ENCODE measurements around the gene OCLN. TPM values are rescaled to one million over a fixed set of nuclear protein-coding genes. Genes with fewer than 3 reads are reported as not detected.

OCLN gene
- total and polyA plus RNA-seq, 9 of the 15 experiments (the other 6 are each of a cell fraction or from before 2014, with no cell fraction given), result 0.05 to 0.29 (median 0.15) TPM

DNA sequence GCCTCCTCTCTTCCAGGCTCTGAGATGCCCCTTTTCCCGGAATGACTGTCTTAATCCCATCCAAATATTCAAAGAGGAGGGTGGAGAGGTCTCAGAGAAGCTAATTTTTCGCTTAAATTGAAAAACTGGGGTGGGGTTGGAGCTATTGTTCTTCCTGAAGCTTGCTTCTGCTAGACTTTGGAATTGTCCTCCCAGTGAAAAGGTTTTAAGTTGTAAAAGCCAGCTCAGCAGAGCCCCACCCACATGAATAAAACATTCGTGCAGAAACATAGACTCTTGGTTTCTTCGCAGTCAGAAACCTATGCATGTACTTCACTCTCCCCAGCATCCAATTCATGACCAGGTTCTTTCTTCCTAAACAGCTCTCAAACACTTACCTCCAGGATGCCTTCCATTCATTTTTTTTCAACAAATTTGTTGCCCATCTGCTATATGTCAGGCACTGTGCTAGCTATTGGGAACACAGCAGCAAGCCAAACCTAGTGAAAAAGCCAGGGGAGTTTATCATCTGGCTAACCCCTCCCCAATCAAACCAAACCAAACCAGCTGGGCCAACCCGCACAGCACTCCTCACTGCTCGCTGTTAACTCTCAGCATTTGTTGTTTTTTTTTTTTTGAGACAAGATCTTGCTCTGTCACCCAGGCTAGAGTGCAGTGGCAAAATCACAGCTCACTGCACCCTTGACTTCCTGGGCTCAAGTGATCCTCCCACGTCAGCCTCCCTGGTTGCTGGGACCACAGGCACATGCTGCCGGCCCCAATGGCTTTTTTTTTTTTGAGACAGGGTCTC lies 37.9 kb upstream of the OCLN start (continued):
- TF ChIP-seq, protein P1, sequence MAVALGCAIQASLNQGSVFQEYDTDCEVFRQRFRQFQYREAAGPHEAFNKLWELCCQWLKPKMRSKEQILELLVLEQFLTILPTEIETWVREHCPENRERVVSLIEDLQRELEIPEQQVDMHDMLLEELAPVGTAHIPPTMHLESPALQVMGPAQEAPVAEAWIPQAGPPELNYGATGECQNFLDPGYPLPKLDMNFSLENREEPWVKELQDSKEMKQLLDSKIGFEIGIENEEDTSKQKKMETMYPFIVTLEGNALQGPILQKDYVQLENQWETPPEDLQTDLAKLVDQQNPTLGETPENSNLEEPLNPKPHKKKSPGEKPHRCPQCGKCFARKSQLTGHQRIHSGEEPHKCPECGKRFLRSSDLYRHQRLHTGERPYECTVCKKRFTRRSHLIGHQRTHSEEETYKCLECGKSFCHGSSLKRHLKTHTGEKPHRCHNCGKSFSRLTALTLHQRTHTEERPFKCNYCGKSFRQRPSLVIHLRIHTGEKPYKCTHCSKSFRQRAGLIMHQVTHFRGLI (CRISPR knock-in tag; IDR thresholded peaks at IDR 0.05), result no peak
- TF ChIP-seq, protein P2, sequence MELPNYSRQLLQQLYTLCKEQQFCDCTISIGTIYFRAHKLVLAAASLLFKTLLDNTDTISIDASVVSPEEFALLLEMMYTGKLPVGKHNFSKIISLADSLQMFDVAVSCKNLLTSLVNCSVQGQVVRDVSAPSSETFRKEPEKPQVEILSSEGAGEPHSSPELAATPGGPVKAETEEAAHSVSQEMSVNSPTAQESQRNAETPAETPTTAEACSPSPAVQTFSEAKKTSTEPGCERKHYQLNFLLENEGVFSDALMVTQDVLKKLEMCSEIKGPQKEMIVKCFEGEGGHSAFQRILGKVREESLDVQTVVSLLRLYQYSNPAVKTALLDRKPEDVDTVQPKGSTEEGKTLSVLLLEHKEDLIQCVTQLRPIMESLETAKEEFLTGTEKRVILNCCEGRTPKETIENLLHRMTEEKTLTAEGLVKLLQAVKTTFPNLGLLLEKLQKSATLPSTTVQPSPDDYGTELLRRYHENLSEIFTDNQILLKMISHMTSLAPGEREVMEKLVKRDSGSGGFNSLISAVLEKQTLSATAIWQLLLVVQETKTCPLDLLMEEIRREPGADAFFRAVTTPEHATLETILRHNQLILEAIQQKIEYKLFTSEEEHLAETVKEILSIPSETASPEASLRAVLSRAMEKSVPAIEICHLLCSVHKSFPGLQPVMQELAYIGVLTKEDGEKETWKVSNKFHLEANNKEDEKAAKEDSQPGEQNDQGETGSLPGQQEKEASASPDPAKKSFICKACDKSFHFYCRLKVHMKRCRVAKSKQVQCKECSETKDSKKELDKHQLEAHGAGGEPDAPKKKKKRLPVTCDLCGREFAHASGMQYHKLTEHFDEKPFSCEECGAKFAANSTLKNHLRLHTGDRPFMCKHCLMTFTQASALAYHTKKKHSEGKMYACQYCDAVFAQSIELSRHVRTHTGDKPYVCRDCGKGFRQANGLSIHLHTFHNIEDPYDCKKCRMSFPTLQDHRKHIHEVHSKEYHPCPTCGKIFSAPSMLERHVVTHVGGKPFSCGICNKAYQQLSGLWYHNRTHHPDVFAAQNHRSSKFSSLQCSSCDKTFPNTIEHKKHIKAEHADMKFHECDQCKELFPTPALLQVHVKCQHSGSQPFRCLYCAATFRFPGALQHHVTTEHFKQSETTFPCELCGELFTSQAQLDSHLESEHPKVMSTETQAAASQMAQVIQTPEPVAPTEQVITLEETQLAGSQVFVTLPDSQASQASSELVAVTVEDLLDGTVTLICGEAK (IDR thresholded peaks at IDR 0.05), result no peak
- TF ChIP-seq, protein P2 (CRISPR knock-in tag; IDR thresholded peaks at IDR 0.05), result no peak
- TF ChIP-seq SMAD1 (IDR thresholded peaks at IDR 0.05; ENCODE audit: low read depth, low read length, partially characterized antibody) (no peak), EP400 (IDR thresholded peaks at IDR 0.05) (no peak), ETV1 (tag; conservative IDR thresholded peaks at IDR 0.05; ENCODE audit: low read depth) (peak; percentile 54; the same call in 1 of the 2 replicates), LEF1 (IDR thresholded peaks at IDR 0.05) (no peak), PHF21A (IDR thresholded peaks at IDR 0.05; ENCODE audit: borderline replicate concordance, low read depth) (peak; percentile 49; the same call in 1 of the 2 replicates), KDM1A (IDR thresholded peaks at IDR 0.05) (peak; percentile 87 to 88), BHLHE40 (IDR thresholded peaks at IDR 0.05; ENCODE audit: low read length) (peak; percentile 46; the same call in 1 of the 2 replicates), ZBTB49 (CRISPR knock-in tag; IDR thresholded peaks at IDR 0.05; ENCODE audit: borderline replicate concordance) (no peak)
- TF ChIP-seq, protein P3, sequence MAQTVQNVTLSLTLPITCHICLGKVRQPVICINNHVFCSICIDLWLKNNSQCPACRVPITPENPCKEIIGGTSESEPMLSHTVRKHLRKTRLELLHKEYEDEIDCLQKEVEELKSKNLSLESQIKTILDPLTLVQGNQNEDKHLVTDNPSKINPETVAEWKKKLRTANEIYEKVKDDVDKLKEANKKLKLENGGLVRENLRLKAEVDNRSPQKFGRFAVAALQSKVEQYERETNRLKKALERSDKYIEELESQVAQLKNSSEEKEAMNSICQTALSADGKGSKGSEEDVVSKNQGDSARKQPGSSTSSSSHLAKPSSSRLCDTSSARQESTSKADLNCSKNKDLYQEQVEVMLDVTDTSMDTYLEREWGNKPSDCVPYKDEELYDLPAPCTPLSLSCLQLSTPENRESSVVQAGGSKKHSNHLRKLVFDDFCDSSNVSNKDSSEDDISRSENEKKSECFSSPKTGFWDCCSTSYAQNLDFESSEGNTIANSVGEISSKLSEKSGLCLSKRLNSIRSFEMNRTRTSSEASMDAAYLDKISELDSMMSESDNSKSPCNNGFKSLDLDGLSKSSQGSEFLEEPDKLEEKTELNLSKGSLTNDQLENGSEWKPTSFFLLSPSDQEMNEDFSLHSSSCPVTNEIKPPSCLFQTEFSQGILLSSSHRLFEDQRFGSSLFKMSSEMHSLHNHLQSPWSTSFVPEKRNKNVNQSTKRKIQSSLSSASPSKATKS (CRISPR knock-in tag; IDR thresholded peaks at IDR 0.05), result no peak

Data from K562 (cell line).